Ovary (tissue), 3 donors: ENCODE results near the gene AFF3.

Experiments
- CTCF ChIP-seq, 3 donors: fragments of 450-650 bp in 2 of 3; fragments of 200-600 bp in 1 of 3; IDR thresholded peaks; one replicate each; pipeline versions ENCODE4 v1.5.1 to v1.8.0; 2016 to 2022; ENCODE audit warnings: antibody characterized with exemption in 3 of 3, mild to moderate bottlenecking in 1 of 3
- EP300 ChIP-seq: sonication (generic); formaldehyde crosslinking; IDR thresholded peaks from one replicate; pipeline ENCODE4 v1.6.1; 2017; ENCODE audit warnings: antibody characterized with exemption
- POLR2A ChIP-seq: fragments of 450-650 bp; IDR thresholded peaks from one replicate; pipeline ENCODE4 v1.6.1; 2017; ENCODE audit warnings: antibody characterized with exemption, mild to moderate bottlenecking, moderate library complexity
- donor health status: DM: no; HTN: no; CAD: no.

- TF ChIP-seq CTCF (IDR thresholded peaks at IDR 0.05) (no peak), POLR2A (no peak), EP300 (no peak)
Observed at GRCh38 chr2:99555404-99555803, 587.0 kb downstream of the AFF3 start.
